Sigmoid colon (tissue), 7 donors: ENCODE results near the gene ERRFI1. TPM values are rescaled to one million over a fixed set of nuclear protein-coding genes. Genes with fewer than 3 reads are reported as not detected.

Source experiments
- DNase-seq: peaks from one replicate; pipeline ENCODE4 v3.0.0-alpha.2; 2019
- H3K27ac ChIP-seq, 4 donors: fragments of 200-600 bp; sonication (generic); one replicate each; pipeline ENCODE4 v1.5.1; 2016 to 2019; ENCODE audit warnings: mild to moderate bottlenecking in 1 of 4
- H3K27me3 ChIP-seq, 3 donors: fragments of 200-600 bp; sonication (generic); one replicate each; pipeline ENCODE4 v1.5.1; 2019; ENCODE audit warnings: mild to moderate bottlenecking in 1 of 3
- H3K36me3 ChIP-seq, 4 donors: fragments of 200-600 bp; sonication (generic); one replicate each; pipeline ENCODE4 v1.5.1; 2016 to 2019
- H3K4me1 ChIP-seq, 4 donors: fragments of 200-600 bp; sonication (generic); one replicate each; pipeline ENCODE4 v1.5.1; 2017 to 2019
- H3K4me3 ChIP-seq, 4 donors: fragments of 200-600 bp; sonication (generic); one replicate each; pipeline ENCODE4 v1.5.1; 2017 to 2019; ENCODE audit warnings: mild to moderate bottlenecking in 2 of 4, moderate library complexity in 1 of 4
- H3K9me3 ChIP-seq, 4 donors: fragments of 200-600 bp in 3 of 4; sonication (generic) in 3 of 4; one replicate each; pipeline versions ENCODE4 v1.5.1 to v1.6.1; 2013 to 2019
- EP300 ChIP-seq, 4 donors: sonication (generic); formaldehyde crosslinking; IDR thresholded peaks; one replicate each; pipeline ENCODE4 v1.6.1; 2017; ENCODE audit warnings: antibody characterized with exemption in 4 of 4
- POLR2A ChIP-seq, 2 donors: fragments of 450-650 bp; IDR thresholded peaks; one replicate each; pipeline ENCODE4 v1.6.1; 2016; ENCODE audit warnings: antibody characterized with exemption in 2 of 2, mild to moderate bottlenecking in 2 of 2, moderate library complexity in 2 of 2
- POLR2AphosphoS5 ChIP-seq, 4 donors: sonication (generic); formaldehyde crosslinking; IDR thresholded peaks; one replicate each; pipeline ENCODE4 v1.6.1; 2017; ENCODE audit warnings: antibody characterized with exemption in 4 of 4
- WGBS, 2 donors: extraction: QIAGEN DNeasy Blood & Tissue Kit; methylation state at CpG; one replicate each; pipeline ENCODE4 v1.1.7; 2013; 5-methylcytosine and 5-hydroxymethylcytosine counted together
- intact Hi-C: fragments of 100-400 bp; cut with DNase I; formaldehyde crosslinking; loops from one replicate; pipeline ENCODE4 v1.15.1; 2023
- polyA plus RNA-seq, 3 donors: library from polyadenylated mRNA; stranded (reverse); fragments of 200-250 nt; gene quantifications; one replicate each; pipeline ENCODE4 v1.2.3, GENCODE V29; 2013
- total RNA-seq, 4 donors: library from RNA; depleted of rRNA; stranded (reverse); fragments of >200 nt; gene quantifications; one replicate each; pipeline ENCODE4 v1.1.0, GENCODE V29; 2016
- TF ChIP-seq, protein P1 (sequence below), 4 experiments: fragments of 450-650 bp in 3 of 4; fragments of 200-600 bp in 1 of 4; IDR thresholded peaks; one replicate each; pipeline ENCODE4 v1.5.1; 2016 to 2019; ENCODE audit warnings: antibody characterized with exemption in 4 of 4, mild to moderate bottlenecking in 3 of 4, moderate library complexity in 2 of 4
- donor health status: healthy with polysubstance abuse.
- donor health status: Bipolar disorder and iron deficiency.
- donor health status: healthy.

The ERRFI1 gene
- total and polyA plus RNA-seq, 7 donors: 28.4 to 131 (median 81.1) TPM

DNA sequence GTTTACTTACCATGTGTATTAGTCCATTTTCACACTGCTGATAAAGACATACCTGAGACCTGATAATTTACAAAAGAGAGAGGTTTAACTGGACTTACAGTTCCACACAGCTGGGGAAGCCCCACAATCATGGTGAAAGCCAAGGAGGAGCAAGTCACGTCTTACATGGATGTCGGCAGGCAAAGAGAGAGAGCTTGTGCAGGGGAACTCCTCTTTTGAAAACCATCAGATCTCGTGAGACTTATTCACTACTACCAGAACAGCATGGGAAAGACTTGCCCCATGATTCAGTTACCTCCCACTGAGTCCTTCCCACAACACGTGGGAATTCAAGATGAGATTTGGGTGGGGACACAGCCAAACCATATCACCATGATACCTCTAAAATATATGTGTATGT lies 39.3 kb upstream of the ERRFI1 start:
- 88 to 92% methylated on average over 4 of the region's 4 CpGs for WGBS, 2 donors
- no peak for TF ChIP-seq POLR2A (IDR thresholded peaks at IDR 0.05)
- TF ChIP-seq, protein P1, sequence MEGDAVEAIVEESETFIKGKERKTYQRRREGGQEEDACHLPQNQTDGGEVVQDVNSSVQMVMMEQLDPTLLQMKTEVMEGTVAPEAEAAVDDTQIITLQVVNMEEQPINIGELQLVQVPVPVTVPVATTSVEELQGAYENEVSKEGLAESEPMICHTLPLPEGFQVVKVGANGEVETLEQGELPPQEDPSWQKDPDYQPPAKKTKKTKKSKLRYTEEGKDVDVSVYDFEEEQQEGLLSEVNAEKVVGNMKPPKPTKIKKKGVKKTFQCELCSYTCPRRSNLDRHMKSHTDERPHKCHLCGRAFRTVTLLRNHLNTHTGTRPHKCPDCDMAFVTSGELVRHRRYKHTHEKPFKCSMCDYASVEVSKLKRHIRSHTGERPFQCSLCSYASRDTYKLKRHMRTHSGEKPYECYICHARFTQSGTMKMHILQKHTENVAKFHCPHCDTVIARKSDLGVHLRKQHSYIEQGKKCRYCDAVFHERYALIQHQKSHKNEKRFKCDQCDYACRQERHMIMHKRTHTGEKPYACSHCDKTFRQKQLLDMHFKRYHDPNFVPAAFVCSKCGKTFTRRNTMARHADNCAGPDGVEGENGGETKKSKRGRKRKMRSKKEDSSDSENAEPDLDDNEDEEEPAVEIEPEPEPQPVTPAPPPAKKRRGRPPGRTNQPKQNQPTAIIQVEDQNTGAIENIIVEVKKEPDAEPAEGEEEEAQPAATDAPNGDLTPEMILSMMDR (IDR thresholded peaks at IDR 0.05): no peak
- TF ChIP-seq POLR2AphosphoS5 (IDR thresholded peaks at IDR 0.05): no peak
- no peak for TF ChIP-seq EP300 (IDR thresholded peaks at IDR 0.05)
- H3K27me3 ChIP-seq: no peaks in the 10 kb centered on the region
- no peak for DNase-seq
- H3K9me3 ChIP-seq: peaks cover 0 to 2% (median 0%) of the 10 kb centered on the region in 4 donors
- no peaks in the 10 kb centered on the region for H3K36me3 ChIP-seq
- H3K4me1 ChIP-seq: peaks cover 0 to 29% (median 28%) of the 10 kb centered on the region in 4 donors
- H3K4me3 ChIP-seq: no peak overlapping the region
- intact Hi-C loops: no loop called here
- H3K27ac ChIP-seq: no peak overlapping the region

DNA sequence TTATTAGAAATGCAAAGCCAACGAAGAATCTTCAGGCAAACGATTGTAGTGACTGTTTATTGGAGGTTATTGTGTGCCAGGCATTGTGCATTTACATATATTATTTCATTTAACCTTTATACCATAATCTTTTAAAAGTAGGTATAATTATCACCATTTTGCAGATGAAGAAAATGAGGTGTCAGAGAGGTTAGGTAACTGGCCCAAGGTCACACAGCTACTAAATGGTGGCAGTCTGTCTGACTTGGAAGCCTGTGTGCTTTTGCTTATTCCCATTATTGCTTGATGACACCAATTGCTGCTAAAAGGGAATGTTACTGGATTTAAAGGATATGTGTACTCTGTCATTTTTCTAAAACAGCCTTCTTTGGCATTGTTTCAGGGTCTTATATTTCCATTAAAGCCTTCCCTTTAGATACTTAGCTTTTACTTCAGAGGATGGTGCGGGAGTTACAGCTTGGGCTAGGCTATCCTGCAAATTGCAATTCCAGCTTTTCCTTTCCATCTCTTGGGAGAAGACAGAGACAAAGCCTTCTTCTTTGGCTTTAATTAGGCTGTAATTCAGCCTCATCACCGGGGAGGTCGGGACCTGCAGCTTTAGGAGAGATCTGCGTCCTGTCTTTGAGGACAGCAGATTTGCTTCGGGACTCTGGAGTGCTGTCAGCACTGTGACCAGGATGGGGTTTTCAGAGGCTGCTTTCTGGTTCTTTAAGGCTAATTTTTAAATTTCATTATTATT lies 37.4 kb upstream of the ERRFI1 start:
- Histone ChIP-seq H3K4me1 (peaks cover 0 to 41% (median 33%) of the 10 kb centered on the region in 4 donors), H3K4me3 (no peak overlapping the region), H3K36me3 (no peaks in the 10 kb centered on the region), H3K9me3 (no peaks in the 10 kb centered on the region), H3K27ac (peak overlapping the region; percentile 21 to 79 (median 60)), H3K27me3 (no peaks in the 10 kb centered on the region)
- TF ChIP-seq POLR2AphosphoS5 (IDR thresholded peaks at IDR 0.05): peak in 2 of 4 donors; percentile 52 to 61
- no peak for TF ChIP-seq POLR2A (IDR thresholded peaks at IDR 0.05)
- no peak for DNase-seq
- intact Hi-C loops: no loop called here
- 68 to 73% methylated on average over 7 of the region's 7 CpGs for WGBS, 2 donors

DNA sequence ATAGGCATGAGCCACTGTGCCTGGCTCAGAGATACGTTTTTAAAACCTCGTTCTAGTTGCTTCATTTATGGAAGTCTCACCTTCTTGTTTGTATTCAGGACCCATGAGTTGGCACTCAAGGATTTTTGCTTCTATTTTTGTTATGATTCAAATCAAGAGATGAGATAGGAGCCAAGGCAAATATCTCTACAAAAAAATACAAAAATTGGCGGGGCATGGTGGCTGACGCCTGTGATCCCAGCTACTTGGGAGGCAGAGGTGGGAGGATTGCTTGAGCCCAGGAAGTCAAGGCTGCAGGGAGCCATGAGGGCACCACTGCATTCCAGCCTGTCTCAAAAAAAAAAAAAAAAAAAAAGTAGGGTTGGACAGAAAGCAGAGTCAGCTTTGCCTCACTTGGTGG lies 36.8 kb upstream of the ERRFI1 start:
- H3K4me1 ChIP-seq: peaks cover 0 to 44% (median 33%) of the 10 kb centered on the region in 4 donors
- TF ChIP-seq EP300 (IDR thresholded peaks at IDR 0.05): no peak
- no peak for TF ChIP-seq POLR2A (IDR thresholded peaks at IDR 0.05)
- TF ChIP-seq, protein P1 (IDR thresholded peaks at IDR 0.05): no peak
- TF ChIP-seq POLR2AphosphoS5 (IDR thresholded peaks at IDR 0.05): no peak

DNA sequence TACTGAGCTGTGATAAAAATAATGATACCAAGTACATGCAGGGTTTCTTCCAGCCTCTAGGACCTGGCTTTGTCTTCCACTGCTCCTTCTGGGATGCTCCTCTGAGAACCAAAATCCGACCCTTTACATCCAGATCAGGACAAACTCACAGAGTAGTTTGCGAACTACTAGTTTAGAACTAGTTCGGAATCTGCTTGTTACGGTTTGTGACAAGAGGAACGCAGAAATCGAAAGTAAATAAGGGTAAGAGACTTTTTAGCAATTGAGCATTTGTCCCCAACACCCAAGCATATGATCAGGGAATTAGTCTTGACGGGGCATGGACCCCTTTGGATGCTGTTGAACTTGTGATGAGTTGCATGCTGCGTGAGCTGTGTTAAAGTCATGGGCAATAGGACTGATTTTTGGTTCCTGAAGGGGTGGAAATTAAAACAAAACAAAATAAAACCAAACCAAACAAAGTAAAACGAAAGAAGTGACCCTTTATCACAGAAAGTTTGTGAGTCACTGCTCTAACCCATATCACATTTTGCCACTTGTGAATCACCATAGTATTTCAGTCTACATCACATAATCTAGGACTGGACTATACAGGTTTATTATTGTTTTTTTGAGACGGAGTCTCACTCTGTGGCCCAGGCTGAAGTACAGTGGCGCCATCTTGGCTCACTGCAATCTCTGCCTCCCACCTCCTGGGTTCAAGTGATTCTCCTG lies 35.7 kb upstream of the ERRFI1 start:
- Histone ChIP-seq H3K36me3 (no peaks in the 10 kb centered on the region), H3K4me1 (peaks cover 0 to 45% (median 33%) of the 10 kb centered on the region in 4 donors), H3K9me3 (no peaks in the 10 kb centered on the region), H3K4me3 (no peak overlapping the region), H3K27me3 (no peaks in the 10 kb centered on the region), H3K27ac (peak overlapping the region; percentile 48 to 79 (median 72))
- WGBS, 2 donors: 72 to 86% methylated on average over 11 of the region's 11 CpGs
- DNase-seq: no peak
- TF ChIP-seq POLR2A (IDR thresholded peaks at IDR 0.05) (no peak), POLR2AphosphoS5 (IDR thresholded peaks at IDR 0.05) (no peak), EP300 (IDR thresholded peaks at IDR 0.05) (no peak)
- TF ChIP-seq, protein P1 (IDR thresholded peaks at IDR 0.05): peak in 1 of 4 experiments; percentile 18
- intact Hi-C loops: no loop called here

More for the DNA sequence above, 36.8 kb upstream of the ERRFI1 start:
- WGBS, 2 donors: 89% methylated on average over 4 of the region's 4 CpGs
- Histone ChIP-seq H3K4me3 (no peak overlapping the region), H3K27me3 (no peaks in the 10 kb centered on the region), H3K27ac (peak overlapping the region; percentile 22 to 79 (median 60)), H3K9me3 (no peaks in the 10 kb centered on the region), H3K36me3 (no peaks in the 10 kb centered on the region)
- DNase-seq: no peak
- intact Hi-C loops: no loop called here

DNA sequence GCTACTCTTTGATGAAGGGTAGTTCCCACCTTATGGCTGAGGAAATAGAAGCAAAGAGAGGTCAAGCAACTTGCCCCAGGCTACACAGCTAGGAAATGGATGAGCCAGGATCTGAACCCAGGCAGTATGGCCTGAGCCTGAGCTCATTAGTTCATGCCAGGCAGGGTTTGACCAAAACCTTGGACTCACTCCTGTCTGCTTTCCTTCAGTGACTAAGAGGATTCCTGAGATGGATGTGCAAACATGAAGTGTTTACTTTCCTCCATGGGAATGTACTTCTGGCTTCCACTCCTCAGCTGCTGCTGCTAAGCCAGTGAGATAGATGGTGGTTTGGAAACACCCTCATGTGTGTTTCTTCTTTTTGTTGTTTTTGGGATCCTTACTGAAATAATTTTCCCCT lies 35.1 kb upstream of the ERRFI1 start:
- intact Hi-C loops: no loop called here
- peak in 3 of 4 donors; percentile 66 to 72 (median 69) for TF ChIP-seq POLR2AphosphoS5 (IDR thresholded peaks at IDR 0.05)
- TF ChIP-seq, protein P1 (IDR thresholded peaks at IDR 0.05): no peak
- TF ChIP-seq POLR2A (IDR thresholded peaks at IDR 0.05): no peak
- peak in 1 of 4 donors; percentile 15 for TF ChIP-seq EP300 (IDR thresholded peaks at IDR 0.05)
- Histone ChIP-seq H3K36me3 (no peaks in the 10 kb centered on the region), H3K9me3 (no peaks in the 10 kb centered on the region), H3K27me3 (no peaks in the 10 kb centered on the region), H3K27ac (peak overlapping the region; percentile 48 to 79 (median 72)), H3K4me1 (peaks cover 0 to 51% (median 35%) of the 10 kb centered on the region in 4 donors), H3K4me3 (no peak overlapping the region)
- no peak for DNase-seq
